ENCODE data around the gene CD44. TPM values are rescaled to one million over a fixed set of nuclear protein-coding genes. Genes with fewer than 3 reads are reported as not detected.

CD44 gene
- total RNA-seq, 1 donor from 2014 or later = 613 TPM

DNA sequence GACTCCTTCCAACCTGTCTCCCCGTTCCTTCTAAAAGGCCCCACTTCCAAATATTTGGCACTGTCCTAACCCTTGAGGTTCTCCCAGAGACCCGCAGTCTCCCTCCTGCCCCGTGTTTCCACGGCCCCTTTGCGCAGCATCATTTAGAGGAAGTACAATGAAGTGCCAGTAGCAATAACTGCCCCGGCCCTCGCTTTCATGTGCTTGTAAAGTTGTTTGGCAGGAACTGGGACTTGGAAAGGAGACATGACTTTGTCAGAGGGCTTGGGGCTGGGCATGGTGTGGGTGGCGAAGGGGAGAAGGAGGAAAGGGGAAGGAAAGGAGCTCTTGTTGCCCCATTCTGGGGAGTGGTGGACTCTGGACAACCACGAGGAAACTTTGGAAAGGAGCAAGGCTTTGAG is 2.6 kb downstream of the CD44 start:
- ATAC-seq (peak; percentile 10 to 18), DNase-seq (peak; percentile 85)
- Histone ChIP-seq H3K27me3 (ENCODE audit: low read depth) (no peaks in the 10 kb centered on the region), H3K27ac (peak overlapping the region; percentile 97), H3K4me1 (peaks cover 70% of the 10 kb centered on the region), H3K36me3 (no peaks in the 10 kb centered on the region), H3K4me3 (peak overlapping the region; percentile 82), H3K9me3 (no peaks in the 10 kb centered on the region)
- intact Hi-C loops (cut with DNase I) = no loop called here
- no peak for TF ChIP-seq CTCF (IDR thresholded peaks at IDR 0.05)

DNA sequence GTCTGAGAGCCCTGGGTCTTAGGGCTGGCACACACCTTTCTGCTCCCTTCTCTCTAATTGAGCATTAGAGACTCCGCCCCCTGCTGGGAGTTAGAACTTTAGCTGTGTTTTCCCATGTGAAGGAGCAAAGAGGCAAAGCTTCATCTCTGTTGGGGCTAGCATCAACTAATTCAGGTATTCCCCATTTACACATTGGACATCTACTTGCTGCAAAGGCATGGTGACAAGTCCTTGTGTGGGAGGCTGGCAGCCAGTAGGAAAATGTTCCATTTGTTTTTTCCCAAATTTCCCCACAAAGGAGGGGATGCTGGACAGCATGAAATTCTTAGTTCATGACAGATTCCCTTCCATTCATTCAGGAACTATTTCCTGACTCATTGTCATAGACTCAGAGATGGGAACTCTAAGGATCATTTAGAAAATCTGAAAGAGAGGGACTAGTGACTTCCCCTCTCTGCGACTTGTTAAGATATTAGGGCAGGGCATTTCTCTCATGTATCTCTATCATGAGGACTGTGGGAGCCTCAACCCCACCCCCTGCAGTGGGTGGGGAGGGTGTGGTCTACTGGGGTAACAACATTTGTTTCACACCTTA is 3.6 kb downstream of the CD44 start:
- Histone ChIP-seq H3K9me3 (no peaks in the 10 kb centered on the region), H3K36me3 (no peaks in the 10 kb centered on the region), H3K4me1 (peaks cover 80% of the 10 kb centered on the region), H3K4me3 (peak overlapping the region; percentile 82), H3K27me3 (ENCODE audit: low read depth) (no peaks in the 10 kb centered on the region), H3K27ac (peak overlapping the region; percentile 97)
- DNase-seq (no peak), ATAC-seq (no peak)
- no peak for TF ChIP-seq CTCF (IDR thresholded peaks at IDR 0.05)
- intact Hi-C loops (cut with DNase I) = no loop called here

- Histone ChIP-seq H3K4me1 (peaks cover 76% of the 10 kb centered on the region), H3K36me3 (no peaks in the 10 kb centered on the region), H3K27ac (peak overlapping the region; percentile 74), H3K4me3 (peak overlapping the region; percentile 24), H3K9me3 (no peaks in the 10 kb centered on the region), H3K27me3 (ENCODE audit: low read depth) (no peaks in the 10 kb centered on the region)
- DNase-seq = no peak
- no peak for ATAC-seq
- no peak for TF ChIP-seq CTCF (IDR thresholded peaks at IDR 0.05)
- intact Hi-C loops (cut with DNase I) = no loop called here
Measured at GRCh38 chr11:35143297-35144135, 4.5 kb downstream of the CD44 start.

GRCh38 chr11:35144136-35144741 is 5.3 kb downstream of the CD44 start:
- H3K9me3 ChIP-seq = no peaks in the 10 kb centered on the region
- DNase-seq = no peak
- no peaks in the 10 kb centered on the region for H3K27me3 ChIP-seq (ENCODE audit: low read depth)
- peak; percentile 41 to 49 for ATAC-seq
- peaks cover 81% of the 10 kb centered on the region for H3K4me1 ChIP-seq
- peak overlapping the region; percentile 74 for H3K27ac ChIP-seq
- no peak for TF ChIP-seq CTCF (IDR thresholded peaks at IDR 0.05)
- intact Hi-C loops (cut with DNase I) = no loop called here
- H3K36me3 ChIP-seq = no peaks in the 10 kb centered on the region
- peak overlapping the region; percentile 24 for H3K4me3 ChIP-seq

- peaks cover 86% of the 10 kb centered on the region for H3K4me1 ChIP-seq
- no peak for TF ChIP-seq CTCF (IDR thresholded peaks at IDR 0.05)
- H3K27me3 ChIP-seq (ENCODE audit: low read depth) = no peaks in the 10 kb centered on the region
- peak overlapping the region; percentile 61 for H3K27ac ChIP-seq
- no peak overlapping the region for H3K4me3 ChIP-seq
- DNase-seq (no peak), ATAC-seq (peak; percentile 39 to 54)
- no peaks in the 10 kb centered on the region for H3K9me3 ChIP-seq
- H3K36me3 ChIP-seq = no peaks in the 10 kb centered on the region
- intact Hi-C loops (cut with DNase I) = no loop called here
Measured at GRCh38 chr11:35144806-35145205, 5.8 kb downstream of the CD44 start.
